Spinal cord (tissue), 10 donors: ENCODE results near the gene KRT27. TPM values are rescaled to one million over a fixed set of nuclear protein-coding genes. Genes with fewer than 3 reads are reported as not detected.

Experiments used
- DNase-seq, 6 donors: peaks; one replicate each; pipeline versions ENCODE4 v3.0.0 to v3.0.0-alpha.2; 2013 to 2015; ENCODE audit warnings: low spot score in 6 of 6, low read depth in 4 of 6
- H3K27ac ChIP-seq: one replicate; pipeline ENCODE4 v1.5.1; 2013; ENCODE audit warnings: low read depth, low read length, control low read depth
- H3K27me3 ChIP-seq: one replicate; pipeline ENCODE4 v1.6.1; 2013; ENCODE audit warnings: low read length; ENCODE audit not compliant: control insufficient read depth, insufficient read depth
- H3K36me3 ChIP-seq: one replicate; pipeline ENCODE4 v1.6.1; 2013; ENCODE audit warnings: low read length; ENCODE audit not compliant: control insufficient read depth, insufficient read depth
- H3K4me1 ChIP-seq: one replicate; pipeline ENCODE4 v1.6.1; 2013; ENCODE audit warnings: low read length; ENCODE audit not compliant: control insufficient read depth, insufficient read depth
- H3K4me3 ChIP-seq: one replicate; pipeline ENCODE4 v1.5.1; 2013; ENCODE audit warnings: low read depth, low read length, control low read depth
- H3K9me3 ChIP-seq: one replicate; pipeline ENCODE4 v1.6.1; 2013; ENCODE audit warnings: low read length; ENCODE audit not compliant: control insufficient read depth, insufficient read depth
- WGBS: methylation state at CpG from one replicate; pipeline ENCODE4 v1.1.5; 2013; ENCODE audit warnings: missing lambda C conversion rate; ENCODE audit not compliant: insufficient coverage; 5-methylcytosine and 5-hydroxymethylcytosine counted together
- polyA plus RNA-seq, 2 donors: library from polyadenylated mRNA; unstranded; fragments of 120-200 nt; gene quantifications; one replicate each; pipeline ENCODE4 v1.2.1, GENCODE V29; 2013; ENCODE audit not compliant: insufficient read length in 2 of 2
- total RNA-seq, 2 donors: library from RNA; depleted of rRNA in 1 of 2; stranded (reverse); fragments of 120-200 nt in 1 of 2; fragments of >200 nt in 1 of 2; gene quantifications; one replicate each; pipeline versions ENCODE4 v1.2.3 to v1.2.4, GENCODE V29; 2013 to 2014
- donor health status: healthy.

KRT27 gene
- total and polyA plus RNA-seq, 4 donors = not detected

GRCh38 chr17:40794466-40794865, 12.1 kb upstream of the KRT27 start:
- Histone ChIP-seq H3K27me3 (peaks cover 8% of the 10 kb centered on the region), H3K4me3 (no peak overlapping the region), H3K4me1 (no peaks in the 10 kb centered on the region), H3K27ac (no peak overlapping the region), H3K9me3 (no peaks in the 10 kb centered on the region), H3K36me3 (no peaks in the 10 kb centered on the region)
- no CpG with 5 or more reads among the region's 2 CpGs for WGBS
- peak in 1 of 6 donors; percentile 4 for DNase-seq

- WGBS = 48% methylated on average over 9 of the region's 10 CpGs
- Histone ChIP-seq H3K27ac (no peak overlapping the region), H3K36me3 (no peaks in the 10 kb centered on the region)
Measured at GRCh38 chr17:40793832-40794231, 11.5 kb upstream of the KRT27 start.

DNA sequence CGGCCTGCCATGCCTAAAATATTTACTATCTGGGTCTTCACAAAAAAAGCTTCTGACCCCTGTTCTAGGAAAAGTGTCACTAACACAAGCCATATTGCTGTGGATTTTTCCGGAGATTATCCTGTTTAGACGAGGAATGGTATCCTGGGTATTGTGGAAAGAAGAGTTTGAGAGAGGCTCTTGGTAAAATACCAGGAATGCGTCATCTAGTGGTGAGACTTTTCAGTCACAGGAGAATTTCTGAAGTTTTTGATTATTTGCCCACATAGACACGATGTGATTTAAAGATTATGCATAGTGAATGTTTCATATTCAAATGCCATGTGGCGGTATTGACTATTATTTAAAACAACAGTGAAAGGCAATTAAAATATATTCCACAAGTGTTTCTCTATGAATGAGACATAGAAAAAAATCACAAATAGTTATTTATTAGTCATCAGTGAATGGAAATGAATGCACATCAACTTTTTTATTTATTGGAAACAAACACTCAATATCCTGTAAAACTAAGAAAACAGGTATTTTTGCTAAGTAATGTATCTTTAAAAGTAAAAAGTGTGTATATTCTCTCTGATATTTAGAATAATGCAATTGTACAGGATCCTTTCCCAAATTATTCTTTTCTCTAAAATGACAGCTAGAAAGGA, 9.6 kb upstream of the KRT27 start:
- Histone ChIP-seq H3K27ac (no peak overlapping the region), H3K4me3 (no peak overlapping the region), H3K9me3 (no peaks in the 10 kb centered on the region), H3K36me3 (no peaks in the 10 kb centered on the region), H3K4me1 (no peaks in the 10 kb centered on the region), H3K27me3 (peaks cover 2% of the 10 kb centered on the region)
- peak in 3 of 6 donors; percentile 5 to 68 (median 50) for DNase-seq
- no CpG with 5 or more reads among the region's 6 CpGs for WGBS

More at GRCh38 chr17:40793832-40794231, 11.5 kb upstream of the KRT27 start:
- H3K9me3 ChIP-seq = no peaks in the 10 kb centered on the region
- peak in 1 of 6 donors; percentile 63 for DNase-seq
- H3K27me3 ChIP-seq = peaks cover 6% of the 10 kb centered on the region
- H3K4me3 ChIP-seq = no peak overlapping the region
- H3K4me1 ChIP-seq = no peaks in the 10 kb centered on the region

DNA sequence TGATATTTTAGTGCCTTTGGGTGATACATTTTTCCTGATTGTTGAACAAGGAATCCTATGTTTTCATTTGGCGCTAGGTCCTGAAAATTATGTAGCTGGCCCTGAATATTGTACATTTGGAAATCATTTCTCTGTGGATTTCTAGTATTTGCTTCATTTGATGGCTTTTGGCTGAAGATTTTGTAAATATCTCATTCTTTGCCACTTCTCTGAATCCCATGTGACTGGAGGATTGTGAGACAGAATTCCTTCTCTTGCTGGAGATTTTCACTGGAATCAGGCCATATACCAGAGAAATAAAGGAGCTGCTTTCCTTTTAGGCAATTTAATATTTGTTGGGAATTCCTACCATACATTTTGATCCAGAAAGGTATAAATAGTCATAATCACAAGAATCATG, 8.8 kb upstream of the KRT27 start:
- no peaks in the 10 kb centered on the region for H3K36me3 ChIP-seq
- DNase-seq = peak in 1 of 6 donors; percentile 21
- no peak overlapping the region for H3K4me3 ChIP-seq
- H3K27me3 ChIP-seq = no peaks in the 10 kb centered on the region
- H3K27ac ChIP-seq = no peak overlapping the region
- H3K9me3 ChIP-seq = no peaks in the 10 kb centered on the region
- no peaks in the 10 kb centered on the region for H3K4me1 ChIP-seq
- WGBS = 86% methylated on average over 1 of the region's 1 CpG

- peak overlapping the region; percentile 19 for H3K4me3 ChIP-seq
- peaks cover 14% of the 10 kb centered on the region for H3K27me3 ChIP-seq
- WGBS = 21% methylated on average over 35 of the region's 37 CpGs
- H3K27ac ChIP-seq = no peak overlapping the region
- H3K4me1 ChIP-seq = no peaks in the 10 kb centered on the region
- peak in 1 of 6 donors; percentile 9 for DNase-seq
- H3K9me3 ChIP-seq = no peaks in the 10 kb centered on the region
- H3K36me3 ChIP-seq = no peaks in the 10 kb centered on the region
Measured at GRCh38 chr17:40779181-40779909, 3.0 kb downstream of the KRT27 start.

- no peak for DNase-seq
- H3K9me3 ChIP-seq = no peaks in the 10 kb centered on the region
- H3K27me3 ChIP-seq = peaks cover 14% of the 10 kb centered on the region
- no peaks in the 10 kb centered on the region for H3K36me3 ChIP-seq
- WGBS = 72% methylated on average over 2 of the region's 5 CpGs
- H3K4me1 ChIP-seq = no peaks in the 10 kb centered on the region
- H3K4me3 ChIP-seq = no peak overlapping the region
- H3K27ac ChIP-seq = no peak overlapping the region
Measured at GRCh38 chr17:40778461-40778860, 3.9 kb downstream of the KRT27 start.

- peaks cover 14% of the 10 kb centered on the region for H3K27me3 ChIP-seq
- no peak overlapping the region for H3K4me3 ChIP-seq
- no peak overlapping the region for H3K27ac ChIP-seq
- DNase-seq = no peak
- no peaks in the 10 kb centered on the region for H3K4me1 ChIP-seq
- H3K36me3 ChIP-seq = no peaks in the 10 kb centered on the region
- WGBS = no CpG with 5 or more reads among the region's 3 CpGs
- no peaks in the 10 kb centered on the region for H3K9me3 ChIP-seq
Measured at GRCh38 chr17:40777971-40778370, 4.4 kb downstream of the KRT27 start.

GRCh38 chr17:40777459-40777858, 4.9 kb downstream of the KRT27 start:
- 55% methylated on average over 6 of the region's 7 CpGs for WGBS
- H3K36me3 ChIP-seq = no peaks in the 10 kb centered on the region
- no peak overlapping the region for H3K4me3 ChIP-seq
- H3K27ac ChIP-seq = no peak overlapping the region
- no peaks in the 10 kb centered on the region for H3K9me3 ChIP-seq
- H3K4me1 ChIP-seq = no peaks in the 10 kb centered on the region
- DNase-seq = no peak
- H3K27me3 ChIP-seq = peaks cover 14% of the 10 kb centered on the region

- H3K36me3 ChIP-seq = no peaks in the 10 kb centered on the region
- H3K4me3 ChIP-seq = no peak overlapping the region
- no peak for DNase-seq
- no peak overlapping the region for H3K27ac ChIP-seq
- no peaks in the 10 kb centered on the region for H3K4me1 ChIP-seq
- no peaks in the 10 kb centered on the region for H3K9me3 ChIP-seq
- 100% methylated on average over 2 of the region's 4 CpGs for WGBS
- peaks cover 14% of the 10 kb centered on the region for H3K27me3 ChIP-seq
Measured at GRCh38 chr17:40775945-40776344, 6.4 kb downstream of the KRT27 start.

- Histone ChIP-seq H3K36me3 (no peaks in the 10 kb centered on the region), H3K27ac (no peak within 1 kb of the TSS), H3K27me3 (peaks cover 2% of the 10 kb centered on the region), H3K4me1 (no peaks in the 10 kb centered on the region), H3K9me3 (no peaks in the 10 kb centered on the region), H3K4me3 (no peak within 1 kb of the TSS)
- WGBS = 90% methylated on average over 2 of the region's 3 CpGs
- DNase-seq = no peak
Measured at GRCh38 chr17:40772101-40772500, 10.2 kb downstream of the KRT27 start, which contains the start of gene KRT26. Gene KRT26 (minus strand): TSS chr17:40772201. CDS start chr17:40772113, 88 bp downstream.
